Measurements from ENCODE around the gene YWHAQ. TPM values are rescaled to one million over a fixed set of nuclear protein-coding genes. Genes with fewer than 3 reads are reported as not detected.

YWHAQ gene
- total RNA-seq = 344 and 408 TPM in 2 replicates

DNA sequence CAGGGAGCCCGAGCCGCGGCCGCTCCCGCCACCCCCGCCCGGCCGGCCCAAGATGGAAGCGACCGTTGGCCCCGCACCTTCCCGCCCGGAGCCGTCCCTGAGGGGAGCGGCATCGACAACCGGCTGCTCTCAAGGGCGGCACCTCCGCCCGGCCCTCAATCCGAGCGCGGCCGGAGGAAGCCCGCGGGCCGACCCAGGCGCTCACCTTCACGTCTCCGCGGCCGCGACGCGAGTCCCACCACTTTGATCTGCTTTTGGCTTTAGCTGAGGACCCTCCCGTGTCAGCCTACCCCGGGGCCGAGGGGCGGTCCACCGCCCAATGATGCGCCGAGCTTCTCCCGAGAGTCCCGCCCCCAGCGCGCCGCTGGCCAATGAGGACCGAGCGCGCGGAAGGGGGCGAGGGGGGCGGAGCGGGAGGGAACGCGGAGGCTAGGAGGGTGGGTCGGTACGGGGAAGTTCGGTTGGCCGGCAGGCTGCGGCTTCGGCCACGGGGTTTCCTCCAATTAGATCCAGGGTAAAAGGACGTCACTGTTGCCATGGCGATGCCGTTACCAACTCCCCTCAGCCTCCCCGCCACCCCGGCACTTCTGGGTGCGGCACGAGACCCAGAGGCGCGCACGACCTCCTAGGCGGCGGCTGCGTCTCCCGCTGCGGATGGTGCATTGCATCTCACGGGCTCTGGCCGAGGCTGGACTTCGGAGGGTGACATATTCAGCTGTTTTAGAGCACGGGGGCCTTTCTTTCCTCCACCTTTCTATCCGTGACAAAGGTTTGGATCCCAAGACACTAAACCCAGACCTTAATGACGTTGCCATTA is at the start of gene YWHAQ:
TSS of gene YWHAQ (minus strand) at position 262 of the 817 bp plus-strand sequence. CDS start 545 bp downstream, outside the sequence.

GRCh38 chr2:9555297-9556120 is 75.3 kb downstream of the YWHAQ start, which contains the start of gene ADAM17:
ADAM17 (minus strand) TSS chr2:9555830; CDS start chr2:9555605, 225 bp downstream.

Other genes starting within 250 kb of the YWHAQ start
- 46.2 and 56.2 TPM in 2 replicates for gene ITGB1BP1, start 207.5 kb downstream of the YWHAQ start, total RNA-seq
- gene CPSF3, start 207.3 kb downstream of the YWHAQ start, total RNA-seq = 46.2 and 51.8 TPM in 2 replicates
- 48.3 and 51.8 TPM in 2 replicates for gene IAH1, start 156.4 kb downstream of the YWHAQ start, total RNA-seq
- gene ADAM17, start 75.2 kb downstream of the YWHAQ start, total RNA-seq = 26.6 and 28.4 TPM in 2 replicates
- gene TAF1B, start 212.5 kb upstream of the YWHAQ start, total RNA-seq = 4.4 and 13.9 TPM in 2 replicates